Activated naive CD4-positive, alpha-beta T cell treated with anti-CD3 and anti-CD28 coated beads, Interleukin-2, amount 50 U/mL, for 72 hours (primary cell): Measurements from ENCODE around the gene FATE1. TPM values are rescaled to one million over a fixed set of nuclear protein-coding genes. Genes with fewer than 3 reads are reported as not detected.

Experiments used
- ATAC-seq, 2 donors: fragments of 150-1000 bp; cut with Tn5 transposase; 2 replicates each; pipeline ENCODE4 v1.10.0; 2021; ENCODE audit warnings: mild to moderate bottlenecking in 2 of 2, moderate library complexity in 2 of 2
- DNase-seq, 2 donors: peaks; one replicate each; pipeline ENCODE4 v3.0.0; 2021 to 2022; ENCODE audit warnings: low spot score in 2 of 2
- H3K27ac Mint-ChIP-seq, 2 donors: one replicate each; pipeline ENCODE4 v1.8.0; 2022; ENCODE audit warnings: mild to moderate bottlenecking in 2 of 2, mixed read lengths in 2 of 2
- H3K36me3 Mint-ChIP-seq, 2 donors: one replicate each; pipeline ENCODE4 v1.8.0; 2022; ENCODE audit warnings: mixed read lengths in 2 of 2
- H3K9me3 Mint-ChIP-seq, 2 donors: one replicate each; pipeline ENCODE4 v1.8.0; 2022; ENCODE audit warnings: mixed read lengths in 2 of 2
- total RNA-seq, 2 donors: library from RNA; stranded (reverse); gene quantifications; one replicate each; pipeline ENCODE4 v1.2.3, GENCODE V29; 2022

The FATE1 gene
- total RNA-seq, 2 donors from 2014 or later: not detected

GRCh38 chrX:151701071-151701470 is 14.8 kb upstream of the FATE1 start:
- H3K9me3 Mint-ChIP-seq: no peaks in the 10 kb centered on the region
- no peak for DNase-seq
- no peaks in the 10 kb centered on the region for H3K36me3 Mint-ChIP-seq

GRCh38 chrX:151701531-151701930 is 14.3 kb upstream of the FATE1 start:
- ATAC-seq: no peak
- Mint-ChIP-seq H3K9me3 (no peaks in the 10 kb centered on the region), H3K27ac (no peak overlapping the region), H3K36me3 (no peaks in the 10 kb centered on the region)
- DNase-seq: no peak

More at GRCh38 chrX:151701071-151701470, 14.8 kb upstream of the FATE1 start:
- no peak overlapping the region for H3K27ac Mint-ChIP-seq
- ATAC-seq: no peak

GRCh38 chrX:151702026-151702714 is 13.7 kb upstream of the FATE1 start:
- no peaks in the 10 kb centered on the region for H3K36me3 Mint-ChIP-seq

GRCh38 chrX:151702741-151703340 is 13.0 kb upstream of the FATE1 start:
- ATAC-seq: no peak
- no peak overlapping the region for H3K27ac Mint-ChIP-seq
- H3K36me3 Mint-ChIP-seq: no peaks in the 10 kb centered on the region
- H3K9me3 Mint-ChIP-seq: no peaks in the 10 kb centered on the region
- DNase-seq: no peak

More at GRCh38 chrX:151702026-151702714, 13.7 kb upstream of the FATE1 start:
- DNase-seq (no peak), ATAC-seq (no peak)
- Mint-ChIP-seq H3K27ac (no peak overlapping the region), H3K9me3 (no peaks in the 10 kb centered on the region)

- Mint-ChIP-seq H3K27ac (no peak overlapping the region), H3K36me3 (no peaks in the 10 kb centered on the region), H3K9me3 (no peaks in the 10 kb centered on the region)
- DNase-seq (no peak), ATAC-seq (no peak)
Measured at GRCh38 chrX:151703487-151703886, 12.3 kb upstream of the FATE1 start.

GRCh38 chrX:151704041-151704663 is 11.7 kb upstream of the FATE1 start:
- DNase-seq (no peak), ATAC-seq (no peak)
- Mint-ChIP-seq H3K27ac (no peak overlapping the region), H3K9me3 (no peaks in the 10 kb centered on the region), H3K36me3 (no peaks in the 10 kb centered on the region)

- no peak for ATAC-seq
- no peak for DNase-seq
- no peaks in the 10 kb centered on the region for H3K36me3 Mint-ChIP-seq
- H3K9me3 Mint-ChIP-seq: no peaks in the 10 kb centered on the region
- H3K27ac Mint-ChIP-seq: no peak overlapping the region
Measured at GRCh38 chrX:151708821-151709220, 7.0 kb upstream of the FATE1 start.

GRCh38 chrX:151710457-151710856 is 5.4 kb upstream of the FATE1 start:
- no peak for DNase-seq
- no peaks in the 10 kb centered on the region for H3K9me3 Mint-ChIP-seq
- H3K27ac Mint-ChIP-seq: no peak overlapping the region
- no peaks in the 10 kb centered on the region for H3K36me3 Mint-ChIP-seq
- no peak for ATAC-seq

GRCh38 chrX:151711154-151711553 is 4.7 kb upstream of the FATE1 start:
- no peak for DNase-seq
- Mint-ChIP-seq H3K9me3 (no peaks in the 10 kb centered on the region), H3K36me3 (no peaks in the 10 kb centered on the region), H3K27ac (no peak overlapping the region)
- ATAC-seq: no peak

GRCh38 chrX:151711787-151712186 is 4.0 kb upstream of the FATE1 start:
- DNase-seq (no peak), ATAC-seq (no peak)
- H3K9me3 Mint-ChIP-seq: no peaks in the 10 kb centered on the region
- no peaks in the 10 kb centered on the region for H3K36me3 Mint-ChIP-seq
- no peak overlapping the region for H3K27ac Mint-ChIP-seq

GRCh38 chrX:151712253-151712652 is 3.6 kb upstream of the FATE1 start:
- DNase-seq: no peak
- Mint-ChIP-seq H3K27ac (no peak overlapping the region), H3K36me3 (no peaks in the 10 kb centered on the region), H3K9me3 (no peaks in the 10 kb centered on the region)
- ATAC-seq: no peak

GRCh38 chrX:151713849-151714248 is 2.0 kb upstream of the FATE1 start:
- ATAC-seq (peak in 1 of 2 donors; percentile 43), DNase-seq (peak in 1 of 2 donors; percentile 4)
- H3K36me3 Mint-ChIP-seq: no peaks in the 10 kb centered on the region
- no peaks in the 10 kb centered on the region for H3K9me3 Mint-ChIP-seq
- H3K27ac Mint-ChIP-seq: no peak overlapping the region

GRCh38 chrX:151714362-151714761 is 1.5 kb upstream of the FATE1 start:
- Mint-ChIP-seq H3K9me3 (no peaks in the 10 kb centered on the region), H3K27ac (no peak overlapping the region), H3K36me3 (no peaks in the 10 kb centered on the region)
- ATAC-seq (no peak), DNase-seq (no peak)

GRCh38 chrX:151722241-151722846 is 6.5 kb downstream of the FATE1 start:
- DNase-seq (no peak), ATAC-seq (no peak)
- Mint-ChIP-seq H3K27ac (peak overlapping the region in 1 of 2 donors; percentile 29), H3K36me3 (no peaks in the 10 kb centered on the region), H3K9me3 (no peaks in the 10 kb centered on the region)

- DNase-seq: no peak
- H3K9me3 Mint-ChIP-seq: no peaks in the 10 kb centered on the region
- ATAC-seq: no peak
- no peak overlapping the region for H3K27ac Mint-ChIP-seq
- H3K36me3 Mint-ChIP-seq: no peaks in the 10 kb centered on the region
Measured at GRCh38 chrX:151723156-151723760, 7.4 kb downstream of the FATE1 start.

GRCh38 chrX:151724563-151725337 is 8.9 kb downstream of the FATE1 start:
- ATAC-seq: no peak
- H3K27ac Mint-ChIP-seq: no peak overlapping the region

GRCh38 chrX:151725338-151725614 is 9.4 kb downstream of the FATE1 start:
- no peaks in the 10 kb centered on the region for H3K9me3 Mint-ChIP-seq
- ATAC-seq: no peak
- no peak overlapping the region for H3K27ac Mint-ChIP-seq
- DNase-seq: no peak
- no peaks in the 10 kb centered on the region for H3K36me3 Mint-ChIP-seq

More at GRCh38 chrX:151724563-151725337, 8.9 kb downstream of the FATE1 start:
- Mint-ChIP-seq H3K36me3 (no peaks in the 10 kb centered on the region), H3K9me3 (no peaks in the 10 kb centered on the region)
- no peak for DNase-seq
